ENCODE measurements around the gene FGF14.

The FGF14 gene

GRCh38 chr13:102401766-102402165, at the start of gene FGF14:
TSS of gene FGF14 (minus strand) at chr13:102402048.
- no peak for DNase-seq (ENCODE audit: low read depth)

- DNase-seq (ENCODE audit: low read depth) = no peak
Observed at GRCh38 chr13:102443249-102443648, 41.4 kb upstream of the FGF14 start.

DNA sequence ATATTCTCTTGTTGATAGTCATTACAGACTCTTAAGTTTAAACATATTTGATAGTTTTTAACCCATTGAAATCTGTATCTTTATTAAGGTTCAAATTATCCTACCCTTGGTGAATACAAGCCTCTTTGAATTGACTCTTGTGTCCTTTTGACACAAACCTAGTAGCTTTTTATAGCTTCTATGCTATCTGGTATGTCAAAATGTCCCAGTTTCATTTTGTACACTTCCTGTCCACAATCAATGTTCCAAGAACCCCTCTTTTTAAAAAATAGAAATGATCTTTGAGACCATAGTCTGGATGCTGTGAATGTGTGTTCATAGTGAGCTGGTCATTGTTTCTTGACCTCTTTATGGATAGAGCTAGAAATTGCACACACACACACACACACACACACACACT, 39.2 kb upstream of the FGF14 start:
- no peak for DNase-seq (ENCODE audit: low read depth)

- no peak for DNase-seq (ENCODE audit: low read depth)
Observed at GRCh38 chr13:102440259-102440936, 38.5 kb upstream of the FGF14 start.

DNA sequence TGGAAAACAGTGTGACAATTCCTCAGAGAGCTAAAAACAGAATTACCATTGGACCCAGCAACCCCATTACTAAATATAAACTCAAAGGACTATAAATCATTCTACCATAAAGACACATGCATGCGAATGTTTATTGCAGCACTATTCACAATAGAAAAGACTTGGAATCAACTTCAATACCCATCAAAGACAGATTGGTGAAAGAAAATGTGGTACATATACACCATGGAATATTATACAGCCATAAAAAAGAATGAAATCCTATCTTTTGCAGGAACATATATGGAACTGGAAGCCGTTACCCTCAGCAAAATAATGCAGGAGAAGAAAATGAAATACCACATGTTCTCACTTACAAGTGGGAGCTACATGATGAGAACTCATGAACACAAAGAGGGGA, 20.8 kb upstream of the FGF14 start:
- DNase-seq (ENCODE audit: low read depth) = no peak

- DNase-seq (ENCODE audit: low read depth) = no peak
Observed at GRCh38 chr13:102405499-102406100, 3.8 kb upstream of the FGF14 start.

DNA sequence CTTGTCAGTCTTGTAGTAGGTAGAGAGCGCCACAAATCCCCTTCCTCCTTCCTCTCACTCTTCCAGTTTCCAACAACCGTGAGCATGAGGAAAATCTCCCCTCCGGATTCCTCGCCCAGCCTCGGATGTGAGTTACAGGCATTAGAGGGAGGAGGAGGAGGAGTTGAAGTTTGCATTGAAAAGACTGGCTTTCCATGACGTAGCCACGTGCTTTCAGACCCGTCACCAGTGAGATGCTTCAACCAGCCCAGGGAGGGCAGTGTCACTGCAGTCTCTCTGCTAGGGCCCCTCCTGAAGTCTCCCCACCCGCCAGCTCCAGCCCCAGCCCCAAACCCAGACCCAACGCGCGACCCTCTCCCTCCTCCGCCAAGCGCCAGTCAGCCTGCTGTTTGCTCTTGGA, 442 bp upstream of the FGF14 start:
- DNase-seq (ENCODE audit: low read depth) = no peak

GRCh38 chr13:102401265-102401664, 583 bp downstream of the FGF14 start:
- no peak for DNase-seq (ENCODE audit: low read depth)

- no peak for DNase-seq (ENCODE audit: low read depth)
Observed at GRCh38 chr13:102400675-102401145, 1.1 kb downstream of the FGF14 start.

GRCh38 chr13:102399791-102400674, 1.8 kb downstream of the FGF14 start:
- no peak for DNase-seq (ENCODE audit: low read depth)

DNA sequence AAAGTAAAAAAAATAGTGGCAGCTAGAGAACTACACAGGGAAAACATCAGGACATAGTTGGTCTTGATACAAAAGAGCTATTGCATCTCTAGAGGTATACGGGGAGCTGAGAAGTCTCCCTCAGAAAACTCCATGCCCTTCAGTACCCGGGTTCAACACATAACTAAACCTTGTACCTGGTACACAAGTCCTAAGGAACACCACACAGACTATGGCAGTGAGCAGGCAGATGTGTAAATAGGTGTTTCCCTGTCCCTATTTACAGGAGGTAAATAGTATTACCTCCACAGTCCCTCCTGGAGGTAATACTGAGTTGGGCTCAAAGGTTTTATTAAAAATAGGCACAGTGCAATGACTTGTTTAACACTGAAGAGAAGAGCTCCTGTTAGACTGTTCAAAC, 5.9 kb downstream of the FGF14 start:
- DNase-seq (ENCODE audit: low read depth) = no peak

GRCh38 chr13:102395174-102395573, 6.7 kb downstream of the FGF14 start:
- DNase-seq (ENCODE audit: low read depth) = no peak

DNA sequence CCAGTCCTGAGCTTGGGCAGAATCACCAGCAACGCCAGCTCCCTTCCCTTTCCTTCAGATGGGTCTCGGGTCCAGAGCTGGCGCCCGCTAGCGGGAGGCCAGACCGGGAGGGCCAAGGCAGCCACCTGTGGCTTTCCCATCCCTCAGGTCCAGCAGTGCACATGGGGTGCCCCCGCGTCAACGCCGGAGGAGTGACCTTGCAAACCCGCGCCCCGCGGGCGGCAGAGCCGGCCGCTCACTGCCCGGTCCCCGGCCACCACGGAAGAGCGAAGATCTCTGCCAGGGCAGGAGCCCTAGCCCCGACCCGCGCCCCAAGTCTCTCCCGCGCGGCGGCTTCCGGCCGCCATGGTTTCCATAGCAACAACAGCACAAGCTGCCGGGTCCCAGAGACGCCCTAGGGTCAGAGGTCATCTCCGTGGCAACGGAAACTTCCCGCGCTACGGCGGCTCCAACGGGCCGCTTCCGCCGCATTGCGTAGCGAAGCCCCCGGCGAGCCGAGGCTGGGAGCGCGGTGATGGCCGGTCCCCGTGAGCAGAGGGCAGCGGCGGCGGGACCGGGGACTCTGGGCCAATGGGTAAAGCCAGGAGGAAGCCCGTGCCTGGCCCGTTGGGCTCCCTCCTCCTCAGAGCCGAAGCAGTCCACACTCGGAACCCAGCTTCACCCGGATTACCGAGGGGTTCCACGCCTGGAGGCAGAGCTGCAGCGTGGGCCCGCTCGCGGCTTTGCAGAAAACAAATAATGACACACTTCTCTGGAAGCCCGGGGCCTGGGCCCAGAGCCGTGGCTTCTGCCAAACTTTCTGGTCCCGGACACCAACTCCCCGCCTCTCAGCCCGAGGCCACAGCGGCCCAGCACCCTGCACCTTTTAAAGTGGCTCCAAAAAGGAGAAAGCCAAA, 7.4 kb downstream of the FGF14 start:
- peak; percentile 85 for DNase-seq (ENCODE audit: low read depth)

DNA sequence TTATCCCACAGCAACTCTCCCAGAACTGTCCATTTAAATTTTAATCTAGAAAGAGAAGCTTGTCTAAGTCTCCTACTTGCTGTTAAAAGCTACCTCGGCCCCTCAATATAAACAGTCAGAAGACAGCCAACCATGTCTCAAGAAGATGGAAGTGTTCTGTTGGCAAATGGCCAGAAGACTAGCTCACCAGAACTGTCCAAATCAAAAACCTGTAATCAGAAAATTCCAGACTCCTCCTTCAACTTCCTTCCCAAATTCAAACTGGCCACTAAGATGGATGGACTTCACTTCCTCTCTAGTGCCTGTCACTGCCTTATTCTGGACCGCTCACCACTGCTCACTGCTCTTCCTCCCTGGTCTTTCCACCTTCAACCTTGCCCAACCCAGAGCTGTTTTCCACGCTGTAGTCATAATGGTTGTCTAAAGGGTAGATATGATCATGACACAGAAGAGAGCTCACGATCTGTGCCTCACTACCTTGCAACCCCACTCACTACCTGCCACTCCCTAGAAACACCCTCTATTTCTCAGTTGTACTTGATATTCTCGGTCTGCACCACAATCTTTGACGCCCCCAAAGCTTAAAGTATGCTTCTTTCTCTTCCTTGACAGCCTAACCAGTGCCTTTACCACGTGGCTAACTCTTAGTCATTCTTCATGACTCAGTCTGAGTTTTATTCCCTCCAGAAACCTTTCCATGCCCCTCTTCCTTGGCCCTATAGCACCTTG, 9.2 kb downstream of the FGF14 start:
- no peak for DNase-seq (ENCODE audit: low read depth)

DNA sequence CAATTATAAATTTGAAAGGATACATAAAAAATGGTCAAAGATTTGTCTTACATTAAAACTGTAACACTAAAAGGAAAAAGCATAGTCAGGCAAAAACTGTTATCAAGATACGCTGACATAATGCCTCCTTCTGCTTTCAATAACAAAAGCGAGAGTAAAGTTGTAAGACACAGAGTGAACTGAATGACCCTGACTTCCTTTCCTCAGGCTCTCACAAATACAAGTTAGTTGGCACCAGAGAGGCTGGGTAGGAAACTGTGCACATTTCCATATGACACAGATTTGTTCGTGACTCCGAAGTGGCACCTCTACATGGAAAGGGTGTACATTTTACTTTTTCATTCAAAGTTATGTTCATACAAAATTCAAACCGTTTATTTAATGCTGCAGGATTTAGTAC, 15.4 kb downstream of the FGF14 start:
- no peak for DNase-seq (ENCODE audit: low read depth)

DNA sequence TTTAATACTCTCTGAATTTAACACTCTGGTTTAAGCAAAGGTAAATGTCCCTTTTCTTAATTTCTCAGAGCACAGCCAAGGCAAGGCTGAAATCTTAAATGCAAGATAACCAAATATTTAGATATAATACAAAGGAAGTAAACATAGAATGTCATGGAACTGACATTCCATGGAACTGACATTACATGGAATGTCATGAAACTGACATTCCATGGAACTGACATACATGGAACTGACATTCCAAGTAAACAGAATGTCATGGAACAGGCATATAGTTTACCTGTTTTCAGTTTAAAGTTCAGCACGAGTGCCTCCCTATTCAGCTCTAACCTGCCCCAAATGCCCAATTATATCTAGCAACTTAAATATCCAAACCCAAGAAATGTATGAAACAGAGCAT, 21.8 kb downstream of the FGF14 start:
- no peak for DNase-seq (ENCODE audit: low read depth)

GRCh38 chr13:102376318-102376717, 25.5 kb downstream of the FGF14 start:
- DNase-seq (ENCODE audit: low read depth) = no peak

GRCh38 chr13:102374726-102375125, 27.1 kb downstream of the FGF14 start:
- no peak for DNase-seq (ENCODE audit: low read depth)

- DNase-seq (ENCODE audit: low read depth) = no peak
Observed at GRCh38 chr13:102374233-102374632, 27.6 kb downstream of the FGF14 start.

DNA sequence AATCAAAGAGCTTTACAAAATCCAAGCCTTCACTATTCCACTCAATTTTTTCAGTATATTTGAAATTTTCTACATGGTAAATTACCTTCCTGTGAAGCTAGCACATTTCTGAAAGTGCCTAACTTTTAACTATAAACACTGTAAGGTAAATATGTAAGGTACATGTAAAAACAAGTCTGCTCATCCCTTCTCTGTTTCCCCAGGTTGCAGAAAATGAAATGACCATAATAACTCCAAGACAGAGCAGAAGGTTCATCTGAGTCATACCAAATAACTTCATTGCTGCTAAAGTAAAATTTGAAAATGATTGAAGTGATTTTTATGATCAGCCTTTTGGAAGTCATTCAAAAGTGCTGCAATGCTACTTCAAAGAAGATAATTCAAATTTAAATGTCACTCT, 28.6 kb downstream of the FGF14 start:
- DNase-seq (ENCODE audit: low read depth) = no peak

DNA sequence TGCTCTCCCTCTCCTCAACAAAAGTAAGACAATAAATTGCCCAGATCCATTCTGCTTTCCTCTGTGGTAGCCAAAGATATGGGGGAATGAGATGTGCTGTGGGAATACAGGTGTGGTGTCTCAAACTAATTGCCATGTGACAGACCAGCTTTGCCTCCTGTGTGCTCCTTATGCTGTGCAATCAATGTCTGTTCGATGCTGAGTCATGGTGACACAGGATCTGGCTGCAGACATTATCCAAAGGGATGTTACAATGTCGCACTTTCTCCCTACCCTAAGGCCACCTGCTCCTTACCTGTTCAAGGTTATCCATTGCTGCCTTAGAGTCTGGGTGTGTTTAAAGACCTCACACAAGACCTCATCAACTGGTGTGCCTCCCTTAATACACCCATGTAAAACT, 32.5 kb downstream of the FGF14 start:
- DNase-seq (ENCODE audit: low read depth) = no peak
